ENCODE measurements around the gene AQP6. TPM values are rescaled to one million over a fixed set of nuclear protein-coding genes. Genes with fewer than 3 reads are reported as not detected.

The AQP6 gene
- total and polyA plus RNA-seq, 4 donors = 0.39 TPM; not detected in 3

DNA sequence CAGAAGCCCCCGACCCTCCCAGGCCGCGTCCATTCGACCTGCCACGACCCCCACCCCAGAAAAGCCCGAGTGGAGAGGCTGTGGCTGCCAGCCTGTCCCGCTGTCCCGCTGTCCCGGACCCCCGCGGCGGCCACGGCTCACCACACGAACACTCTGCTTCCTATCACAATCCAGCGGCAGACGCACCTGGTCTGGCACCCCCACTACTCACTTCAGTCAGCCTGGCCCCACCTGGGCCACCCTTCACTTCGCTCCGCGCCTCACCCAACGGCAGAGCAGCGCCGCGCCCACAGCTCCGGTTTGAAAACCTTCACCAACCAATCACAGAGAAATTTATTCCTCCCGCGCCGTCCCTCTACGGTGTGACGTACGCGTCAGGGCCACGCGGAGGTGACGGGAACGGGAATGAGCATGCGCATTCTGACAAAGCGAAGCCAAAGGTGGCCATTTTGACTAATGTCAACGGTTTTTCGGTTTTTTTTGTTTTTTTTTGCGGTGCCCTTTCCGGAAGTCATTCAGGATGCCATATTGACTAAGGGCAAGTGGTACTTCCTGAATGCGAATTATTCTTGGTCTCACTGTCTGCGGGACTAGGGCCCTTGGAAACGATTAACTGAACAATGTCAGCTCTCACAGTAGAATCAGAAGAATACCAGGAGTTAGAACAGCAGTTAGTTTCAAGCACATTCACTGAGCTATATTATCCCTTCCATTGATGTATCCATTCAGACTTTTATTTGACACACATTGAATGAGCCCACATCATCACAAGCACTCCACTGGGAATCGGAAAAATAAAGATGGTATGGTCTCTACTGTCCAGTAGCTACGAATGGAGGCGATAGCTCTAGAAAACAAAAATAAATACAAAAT, 52.7 kb downstream of the AQP6 start, which contains the start of gene RACGAP1:
RACGAP1 (minus strand) TSS at position 308 of the 873 bp plus-strand sequence. CDS start 8,779 bp downstream, outside the sequence.
- Histone ChIP-seq H3K27me3 (ENCODE audit: control insufficient read depth in 1 of 2, insufficient read depth in 2 of 2, low read length in 1 of 2) (no peaks in the 10 kb centered on the region), H3K9me3 (ENCODE audit: control insufficient read depth, low read length) (no peaks in the 10 kb centered on the region), H3K36me3 (ENCODE audit: control insufficient read depth in 1 of 2, insufficient read depth in 2 of 2, low read length in 1 of 2) (no peaks in the 10 kb centered on the region), H3K27ac (ENCODE audit: low read depth in 1 of 2, low read length in 2 of 2) (no peak within 1 kb of the TSS), H3K4me1 (ENCODE audit: control insufficient read depth in 1 of 2, insufficient read depth in 2 of 2, low read length in 2 of 2) (no peaks in the 10 kb centered on the region), H3K4me3 (ENCODE audit: low read length in 2 of 2) (peak within 1 kb of the TSS; percentile 38 to 90)
- DNase-seq (peak; percentile 96 to 97), ATAC-seq (ENCODE audit: low FRiP score) (peak; percentile 98)
- WGBS, 2 donors = 4 to 5% methylated on average over 47 of the region's 47 CpGs
- intact Hi-C loops (cut with DNase I) = no loop called here

- Histone ChIP-seq H3K4me3 (ENCODE audit: low read length in 2 of 2) (no peak overlapping the region), H3K27ac (ENCODE audit: low read depth in 1 of 2, low read length in 2 of 2) (no peak overlapping the region), H3K9me3 (ENCODE audit: control insufficient read depth, low read length) (no peaks in the 10 kb centered on the region), H3K4me1 (ENCODE audit: control insufficient read depth in 1 of 2, insufficient read depth in 2 of 2, low read length in 2 of 2) (no peaks in the 10 kb centered on the region), H3K27me3 (ENCODE audit: control insufficient read depth in 1 of 2, insufficient read depth in 2 of 2, low read length in 1 of 2) (no peaks in the 10 kb centered on the region), H3K36me3 (ENCODE audit: control insufficient read depth in 1 of 2, insufficient read depth in 2 of 2, low read length in 1 of 2) (no peaks in the 10 kb centered on the region)
- intact Hi-C loops (cut with DNase I) = no loop called here
- 94 to 96% methylated on average over 3 of the region's 3 CpGs for WGBS, 2 donors
- ATAC-seq (ENCODE audit: low FRiP score) (no peak), DNase-seq (no peak)
Measured at GRCh38 chr12:50026691-50027090, 53.9 kb downstream of the AQP6 start.

Other genes starting within 250 kb of the AQP6 start
- gene TMBIM6, start 231.4 kb upstream of the AQP6 start, total RNA-seq = 100 to 1,000 TPM; 290 to 325 TPM
- 100 to 1,000 TPM; 114 to 163 TPM for gene TMBIM6, start 231.4 kb upstream of the AQP6 start, polyA plus RNA-seq
- 10 to 100 TPM; 22.2 to 38.7 TPM for gene NCKAP5L, start 144.5 kb upstream of the AQP6 start, total RNA-seq
- 10 to 100 TPM in 1 of 2 donors, 1 to 10 TPM in 1; 3.5 to 14.8 TPM for gene NCKAP5L, start 144.5 kb upstream of the AQP6 start, polyA plus RNA-seq
- 1 to 10 TPM; 3.5 to 5.0 TPM for gene BCDIN3D, start 129.8 kb upstream of the AQP6 start, total RNA-seq
- gene BCDIN3D, start 129.8 kb upstream of the AQP6 start, polyA plus RNA-seq = 1 to 10 TPM; 1.5 to 1.6 TPM
- gene FAIM2, start 69.0 kb upstream of the AQP6 start, total RNA-seq = 10 to 100 TPM in 1 of 2 donors, under 1 TPM in 1; 0.58 to 16.4 TPM
- under 1 TPM in 1 of 2 donors, not detected in 1; 0.05 TPM for gene FAIM2, start 69.0 kb upstream of the AQP6 start, polyA plus RNA-seq
- under 1 TPM in 1 of 2 donors, not detected in 1; 0.21 TPM for gene AQP2, start 22.2 kb upstream of the AQP6 start, total RNA-seq
- not detected for gene AQP2, start 22.2 kb upstream of the AQP6 start, polyA plus RNA-seq
- 1 to 10 TPM in 1 of 2 donors, not detected in 1; 1.2 TPM for gene AQP5, start 11.1 kb upstream of the AQP6 start, total RNA-seq
- under 1 TPM in 1 of 2 donors, not detected in 1; 0.08 TPM for gene AQP5, start 11.1 kb upstream of the AQP6 start, polyA plus RNA-seq
- gene RACGAP1, start 52.5 kb downstream of the AQP6 start, total RNA-seq = 10 to 100 TPM in 1 of 2 donors, 1 to 10 TPM in 1; 8.0 to 10.1 TPM
- gene RACGAP1, start 52.5 kb downstream of the AQP6 start, polyA plus RNA-seq = 1 to 10 TPM; 4.6 to 7.9 TPM
- 1 to 10 TPM in 1 of 2 donors, under 1 TPM in 1; 0.39 to 5.8 TPM for gene ASIC1, start 84.6 kb downstream of the AQP6 start, total RNA-seq
- 1 to 10 TPM in 1 of 2 donors, not detected in 1; 1.2 TPM for gene ASIC1, start 84.6 kb downstream of the AQP6 start, polyA plus RNA-seq
- 10 to 100 TPM; 41.0 to 44.6 TPM for gene SMARCD1, start 112.4 kb downstream of the AQP6 start, total RNA-seq
- 10 to 100 TPM; 15.0 to 19.9 TPM for gene SMARCD1, start 112.4 kb downstream of the AQP6 start, polyA plus RNA-seq
- gene GPD1, start 131.1 kb downstream of the AQP6 start, total RNA-seq = 1 to 10 TPM; 2.2 to 3.1 TPM
- 10 to 100 TPM in 1 of 2 donors, under 1 TPM in 1; 0.61 to 24.8 TPM for gene GPD1, start 131.1 kb downstream of the AQP6 start, polyA plus RNA-seq
- 10 to 100 TPM; 49.3 to 52.7 TPM for gene COX14, start 139.3 kb downstream of the AQP6 start, total RNA-seq
- 100 to 1,000 TPM in 1 of 2 donors, 10 to 100 TPM in 1; 93.6 to 214 TPM for gene COX14, start 139.3 kb downstream of the AQP6 start, polyA plus RNA-seq
- 10 to 100 TPM; 62.8 to 66.6 TPM for gene CERS5, start 194.4 kb downstream of the AQP6 start, total RNA-seq
- gene CERS5, start 194.4 kb downstream of the AQP6 start, polyA plus RNA-seq = 100 to 1,000 TPM in 1 of 2 donors, 10 to 100 TPM in 1; 27.3 to 115 TPM

Data from aorta (tissue), 5 donors.